MM.1S (cell line): Measurements from ENCODE around the gene YJEFN3.

Experiments used
- DNase-seq: peaks from one replicate; pipeline ENCODE4 v3.0.0-alpha.2; 2015
- H2AFZ ChIP-seq: fragments of 300-600 bp; sonication (generic); 2 replicates; pipeline ENCODE4 v1.6.0; 2016; ENCODE audit warnings: antibody characterized with exemption, low read length
- H3F3A ChIP-seq: fragments of 300-600 bp; sonication (generic); 2 replicates; pipeline ENCODE4 v1.6.1; 2016; ENCODE audit warnings: mild to moderate bottlenecking, antibody characterized with exemption, low read length, moderate library complexity, mixed read lengths; ENCODE audit not compliant: insufficient read depth
- H3K27ac ChIP-seq: fragments of 300-600 bp; sonication (generic); 2 replicates; pipeline ENCODE4 v1.5.1; 2016; ENCODE audit warnings: mild to moderate bottlenecking, low read length
- H3K27me3 ChIP-seq: fragments of 300-600 bp; sonication (generic); replicated peaks from 2 replicates; pipeline ENCODE4 v1.6.0; 2016; ENCODE audit warnings: low read length; ENCODE audit not compliant: insufficient read depth
- H3K36me3 ChIP-seq: fragments of 300-600 bp; sonication (generic); replicated peaks from 2 replicates; pipeline ENCODE4 v1.6.1; 2016; ENCODE audit warnings: mild to moderate bottlenecking, low read length, mixed read lengths; ENCODE audit not compliant: insufficient read depth
- H3K4me1 ChIP-seq: fragments of 300-600 bp; sonication (generic); 2 replicates; pipeline ENCODE4 v1.6.1; 2016; ENCODE audit warnings: low read length, mixed read lengths
- H3K4me2 ChIP-seq: fragments of 300-600 bp; sonication (generic); 2 replicates; pipeline ENCODE4 v1.6.0; 2016; ENCODE audit warnings: low read depth, low read length
- H3K4me3 ChIP-seq: fragments of 300-600 bp; sonication (generic); 2 replicates; pipeline ENCODE4 v1.5.1; 2016; ENCODE audit warnings: low read length, mixed read lengths
- H3K79me2 ChIP-seq: fragments of 300-600 bp; sonication (generic); 2 replicates; pipeline ENCODE4 v1.6.1; 2016; ENCODE audit warnings: mixed run types, low read length, mixed read lengths
- H3K9ac ChIP-seq: fragments of 300-600 bp; sonication (generic); 2 replicates; pipeline ENCODE4 v1.6.1; 2016; ENCODE audit warnings: low read length, mixed read lengths
- H3K9me2 ChIP-seq: fragments of 300-600 bp; sonication (generic); replicated peaks from 2 replicates; pipeline ENCODE4 v1.6.1; 2016; ENCODE audit warnings: mild to moderate bottlenecking, low read length, mixed read lengths; ENCODE audit not compliant: insufficient read depth
- H3K9me3 ChIP-seq: fragments of 300-600 bp; sonication (generic); replicated peaks from 2 replicates; pipeline ENCODE4 v1.6.1; 2016; ENCODE audit warnings: mild to moderate bottlenecking, low read length, mixed read lengths; ENCODE audit not compliant: insufficient read depth
- H4K20me1 ChIP-seq: fragments of 300-600 bp; sonication (generic); 2 replicates; pipeline ENCODE4 v1.6.1; 2016; ENCODE audit warnings: mild to moderate bottlenecking, low read length, moderate library complexity, mixed read lengths; ENCODE audit not compliant: insufficient read depth
- CTCF ChIP-seq: fragments of 300-600 bp; sonication (generic); IDR thresholded peaks from 2 replicates; pipeline ENCODE4 v1.5.1; 2016; ENCODE audit warnings: antibody characterized with exemption, low read length, mixed read lengths
- EZH2 ChIP-seq: fragments of 300-600 bp; sonication (generic); optimal IDR thresholded peaks from 2 replicates; pipeline ENCODE3; 2017; ENCODE audit warnings: low read depth, mild to moderate bottlenecking, antibody characterized with exemption, low read length, mixed read lengths
- EZH2phosphoT487 ChIP-seq: fragments of 300-600 bp; sonication (generic); IDR thresholded peaks from 2 replicates; pipeline ENCODE4 v1.6.1; 2018; ENCODE audit warnings: antibody characterized with exemption, low read length

The YJEFN3 gene

GRCh38 chr19:19500975-19501644, 27.6 kb upstream of the YJEFN3 start:
- Histone ChIP-seq H3K27ac (no peak overlapping the region), H3K9ac (no peak overlapping the region), H3K9me2 (no peaks in the 10 kb centered on the region), H3K9me3 (no peaks in the 10 kb centered on the region), H3K79me2 (0 out of 2 replicates have a peak, but pooled peaks cover 2% of the 10 kb centered on the region), H3K4me2 (no peak overlapping the region), H3K4me1 (no peaks in the 10 kb centered on the region), H4K20me1 (no peaks in the 10 kb centered on the region), H2AFZ (no peak overlapping the region), H3K27me3 (no peaks in the 10 kb centered on the region), H3F3A (no peaks in the 10 kb centered on the region), H3K36me3 (no peaks in the 10 kb centered on the region), H3K4me3 (no peak overlapping the region)
- DNase-seq: no peak
- TF ChIP-seq EZH2phosphoT487 (no peak), CTCF (no peak), EZH2 (no peak)

DNA sequence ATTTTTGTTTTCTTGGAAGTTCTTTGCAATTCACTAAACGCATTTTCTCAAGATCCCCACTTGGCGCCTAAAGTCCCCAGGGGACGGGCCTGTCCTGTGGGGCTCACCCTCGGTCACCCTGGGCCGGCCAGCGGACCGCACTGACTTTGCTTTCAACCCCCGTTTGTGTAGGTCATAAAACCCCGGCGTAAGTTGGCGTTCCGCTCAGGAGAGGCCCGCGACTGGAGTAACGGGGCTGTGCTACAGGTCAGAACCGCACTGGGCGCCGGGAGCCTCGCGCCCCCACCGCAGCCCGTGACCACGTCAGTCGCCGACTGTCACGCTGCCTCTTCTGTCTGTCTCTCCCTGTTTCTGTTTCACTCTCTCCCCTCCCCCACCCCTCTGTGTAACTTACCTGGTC, 26.9 kb upstream of the YJEFN3 start:
- H3K27ac ChIP-seq: no peak overlapping the region
- no peak for DNase-seq
- no peaks in the 10 kb centered on the region for H4K20me1 ChIP-seq
- H3K79me2 ChIP-seq: no peaks in the 10 kb centered on the region
- no peak overlapping the region for H3K4me3 ChIP-seq
- H3K9ac ChIP-seq: no peak overlapping the region
- H3K9me2 ChIP-seq: no peaks in the 10 kb centered on the region
- no peaks in the 10 kb centered on the region for H3K9me3 ChIP-seq
- H3K4me2 ChIP-seq: no peak overlapping the region
- no peak overlapping the region for H2AFZ ChIP-seq
- TF ChIP-seq EZH2: no peak
- TF ChIP-seq CTCF: no peak
- no peak for TF ChIP-seq EZH2phosphoT487
- H3K27me3 ChIP-seq: no peaks in the 10 kb centered on the region
- no peaks in the 10 kb centered on the region for H3K4me1 ChIP-seq
- no peaks in the 10 kb centered on the region for H3K36me3 ChIP-seq
- no peaks in the 10 kb centered on the region for H3F3A ChIP-seq

- Histone ChIP-seq H3K9me3 (no peaks in the 10 kb centered on the region), H3K27me3 (no peaks in the 10 kb centered on the region), H3K4me1 (no peaks in the 10 kb centered on the region), H3F3A (no peaks in the 10 kb centered on the region), H3K79me2 (no peaks in the 10 kb centered on the region), H3K27ac (no peak overlapping the region), H3K9me2 (no peaks in the 10 kb centered on the region), H4K20me1 (no peaks in the 10 kb centered on the region), H3K9ac (no peak overlapping the region), H2AFZ (no peak overlapping the region), H3K4me3 (no peak overlapping the region), H3K36me3 (no peaks in the 10 kb centered on the region), H3K4me2 (no peak overlapping the region)
- TF ChIP-seq CTCF (no peak), EZH2phosphoT487 (no peak), EZH2 (no peak)
- DNase-seq: no peak
Measured at GRCh38 chr19:19502281-19502680, 26.4 kb upstream of the YJEFN3 start.
